IMR-90 (cell line): ENCODE results near the gene DPEP1. TPM values are rescaled to one million over a fixed set of nuclear protein-coding genes. Genes with fewer than 3 reads are reported as not detected.
"Not testable (repeated sequence)": the region's sequence is repeated elsewhere in the genome, so short reads cannot be mapped to it uniquely, and the experiment has no call there.

ENCODE experiments used
- ATAC-seq: fragments of 200-7000 bp; cut with Tn5 transposase; 2 replicates; pipeline ENCODE4 v1.9.1; 2020; ENCODE audit warnings: low read depth, mild to moderate bottlenecking, moderate library complexity
- BruUV-seq: library from RNA; stranded (reverse); fragments of 400-500 nt; replicated peaks from 2 replicates; lab custom pipeline; 2021; lab: Mats Ljungman, UMichigan
- CTCF ChIA-PET: fragments of 300-600 bp; formaldehyde crosslinking; extraction: SDS; loops from one replicate; lab custom pipeline; 2021; ENCODE audit warnings: antibody characterized with exemption; lab: Yijun Ruan, JAX
- POLR2A ChIA-PET: fragments of 300-600 bp; sonication (Branson Sonifier 250); formaldehyde crosslinking; loops from one replicate; lab custom pipeline; 2022; ENCODE audit warnings: antibody characterized with exemption; ENCODE audit not compliant: unreplicated experiment; lab: Charles Lee
- DNase-seq: peaks from one replicate; pipeline ENCODE4 v3.0.0; 2013
- H2AFZ ChIP-seq: replicated peaks from 2 replicates; pipeline ENCODE3; 2013; ENCODE audit warnings: low read length, mild to moderate bottlenecking; ENCODE audit not compliant: poor library complexity
- H2AK5ac ChIP-seq: 2 replicates; pipeline ENCODE4 v1.6.1; 2013; ENCODE audit warnings: low read depth, low read length, inconsistent platforms
- H2AK9ac ChIP-seq: replicated peaks from 2 replicates; pipeline ENCODE3; 2013; ENCODE audit warnings: mild to moderate bottlenecking, low read depth, low read length, moderate library complexity; ENCODE audit not compliant: poor library complexity
- H2BK120ac ChIP-seq: 2 replicates; pipeline ENCODE4 v1.6.1; 2013; ENCODE audit warnings: low read depth, low read length, inconsistent platforms
- H2BK15ac ChIP-seq: 3 replicates; pipeline ENCODE4 v1.6.1; 2013; ENCODE audit warnings: low read depth, low read length, inconsistent platforms
- H2BK20ac ChIP-seq: 2 replicates; pipeline ENCODE4 v1.6.1; 2013; ENCODE audit warnings: low read depth, mild to moderate bottlenecking, inconsistent platforms, low read length, moderate library complexity
- H2BK5ac ChIP-seq: 2 replicates; pipeline ENCODE4 v1.6.1; 2013; ENCODE audit warnings: mild to moderate bottlenecking, low read depth, low read length, inconsistent platforms; ENCODE audit not compliant: poor library complexity, severe bottlenecking
- H3K14ac ChIP-seq: replicated peaks from 2 replicates; pipeline ENCODE4 v1.6.1; 2013; ENCODE audit warnings: low read depth, low read length, inconsistent platforms
- H3K18ac ChIP-seq: 2 replicates; pipeline ENCODE4 v1.6.1; 2013; ENCODE audit warnings: low read depth, low read length, control low read depth
- H3K23ac ChIP-seq: 2 replicates; pipeline ENCODE4 v1.6.1; 2013; ENCODE audit warnings: low read depth, low read length, inconsistent platforms
- H3K27ac ChIP-seq: 2 replicates; pipeline ENCODE4 v1.5.1; 2013; ENCODE audit warnings: mild to moderate bottlenecking, control low read depth, low read length; ENCODE audit not compliant: insufficient read depth
- H3K27me3 ChIP-seq: 2 replicates; pipeline ENCODE4 v1.6.1; 2013; ENCODE audit warnings: low read length; ENCODE audit not compliant: control insufficient read depth, insufficient read depth
- H3K36me3 ChIP-seq: 2 replicates; pipeline ENCODE4 v1.6.1; 2013; ENCODE audit warnings: low read length, mixed read lengths; ENCODE audit not compliant: control insufficient read depth, insufficient read depth
- H3K4ac ChIP-seq: 2 replicates; pipeline ENCODE4 v1.6.1; 2013; ENCODE audit warnings: low read depth, low read length, inconsistent platforms
- H3K4me1 ChIP-seq: 2 replicates; pipeline ENCODE4 v1.6.1; 2013; ENCODE audit warnings: low read length, mixed read lengths; ENCODE audit not compliant: control insufficient read depth, insufficient read depth
- H3K4me2 ChIP-seq: 2 replicates; pipeline ENCODE4 v1.6.1; 2013; ENCODE audit warnings: low read depth, mild to moderate bottlenecking, control low read depth, low read length, moderate library complexity
- H3K4me3 ChIP-seq: 2 replicates; pipeline ENCODE4 v1.5.1; 2013; ENCODE audit warnings: low read depth, mild to moderate bottlenecking, control low read depth, low read length, moderate library complexity; ENCODE audit not compliant: insufficient read depth
- H3K56ac ChIP-seq: 2 replicates; pipeline ENCODE4 v1.6.1; 2013; ENCODE audit warnings: low read length, inconsistent platforms; ENCODE audit not compliant: insufficient read depth; ENCODE audit errors: extremely low read depth
- H3K79me1 ChIP-seq, 2 experiments: 2 replicates each; pipeline ENCODE4 v1.6.1; 2013; ENCODE audit warnings: low read length in 2 of 2, inconsistent platforms in 1 of 2, low read depth in 1 of 2
- H3K9ac ChIP-seq: 2 replicates; pipeline ENCODE4 v1.6.1; 2013; ENCODE audit warnings: low read depth, low read length, control low read depth
- H3K9me1 ChIP-seq: 2 replicates; pipeline ENCODE4 v1.6.1; 2013; ENCODE audit warnings: low read length, inconsistent platforms; ENCODE audit not compliant: insufficient read depth
- H3K9me3 ChIP-seq: 2 replicates; pipeline ENCODE4 v1.6.1; 2013; ENCODE audit warnings: low read length; ENCODE audit not compliant: control insufficient read depth, insufficient read depth
- H4K20me1 ChIP-seq: 2 replicates; pipeline ENCODE4 v1.6.1; 2013; ENCODE audit warnings: low read length, inconsistent platforms; ENCODE audit not compliant: insufficient read depth
- H4K5ac ChIP-seq: 2 replicates; pipeline ENCODE4 v1.6.1; 2013; ENCODE audit warnings: mild to moderate bottlenecking, low read depth, low read length, control low read depth
- H4K8ac ChIP-seq, 2 experiments: 2 replicates each; pipeline ENCODE4 v1.6.1; 2013; ENCODE audit warnings: low read depth in 2 of 2, low read length in 2 of 2, control low read depth in 1 of 2, inconsistent platforms in 1 of 2
- H4K91ac ChIP-seq: 2 replicates; pipeline ENCODE4 v1.6.1; 2013; ENCODE audit warnings: low read depth, low read length, inconsistent platforms; ENCODE audit not compliant: insufficient read depth
- WGBS, 2 experiments: methylation state at CpG; one replicate each; pipeline versions ENCODE4 v1.1.5 to v1.1.7; 2013; ENCODE audit warnings: missing lambda C conversion rate in 2 of 2; ENCODE audit not compliant: insufficient read length in 1 of 2; ENCODE audit errors: extremely low coverage in 2 of 2; 5-methylcytosine and 5-hydroxymethylcytosine counted together
- dilution Hi-C: fragments of 300-500 bp; cut with HindIII; formaldehyde crosslinking; loops from one replicate; pipeline ENCODE4 v1.14.3; 2018; ENCODE audit warnings: low sequenced_read_pairs; ENCODE audit not compliant: unreplicated experiment
- in situ Hi-C: fragments of 300-500 bp; cut with MboI; formaldehyde crosslinking; loops from 3 replicates; pipeline ENCODE4 v1.14.3; 2019; ENCODE audit warnings: low sequenced_read_pairs, inconsistent platforms, mixed read lengths
- intact Hi-C: fragments of 100-400 bp; cut with micrococcal nuclease; formaldehyde crosslinking; loops from 2 replicates; pipeline ENCODE4 v1.10.0; 2022
- polyA plus RNA-seq, 3 experiments: library from polyadenylated mRNA; depleted of rRNA; stranded (reverse); fragments of >200 nt; gene quantifications; 2 replicates each; pipeline ENCODE4 v1.2.3, GENCODE V29; 2012; ENCODE audit warnings: low replicate concordance in 1 of 3
- total RNA-seq: library from RNA; depleted of rRNA; stranded (reverse); fragments of >200 nt; gene quantifications from 2 replicates; pipeline ENCODE4 v1.2.3, GENCODE V29; 2012

Gene DPEP1
- total and polyA plus RNA-seq, 2 of the 4 experiments (the other 2 are of a cell fraction) = not detected

DNA sequence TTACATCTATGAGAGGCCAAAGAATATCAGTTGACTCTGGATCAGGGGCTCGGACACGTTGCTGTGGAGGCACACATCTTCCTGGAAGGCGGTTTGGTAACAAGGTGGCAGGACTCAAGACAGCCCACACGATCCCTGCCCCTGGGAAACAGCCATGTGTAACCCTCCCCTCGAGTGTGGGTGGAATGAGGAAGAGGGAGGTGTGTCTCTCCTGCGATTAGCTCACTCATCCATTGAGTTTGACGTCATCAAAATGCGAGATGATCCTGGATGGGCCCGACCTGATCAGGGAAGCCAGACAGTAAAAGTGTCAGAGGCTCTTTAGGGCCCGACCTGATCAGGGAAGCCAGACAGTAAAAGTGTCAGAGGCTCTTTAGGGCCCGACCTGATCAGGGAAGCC lies 50.8 kb downstream of the DPEP1 start:
- H2BK5ac ChIP-seq, H2AK9ac ChIP-seq, DNase-seq, H3K4me2 ChIP-seq, H4K5ac ChIP-seq, H3K4me3 ChIP-seq, H3K9me3 ChIP-seq, H2BK120ac ChIP-seq, BruUV-seq, dilution Hi-C loops, H3K4me1 ChIP-seq, H3K56ac ChIP-seq, H3K27ac ChIP-seq, H3K14ac ChIP-seq, H3K23ac ChIP-seq, CTCF ChIA-PET, H3K27me3 ChIP-seq, intact Hi-C loops, H3K9ac ChIP-seq, in situ Hi-C loops, ATAC-seq, H2AFZ ChIP-seq, H4K20me1 ChIP-seq, H2BK20ac ChIP-seq, H3K18ac ChIP-seq, H2BK15ac ChIP-seq, H4K91ac ChIP-seq, H2AK5ac ChIP-seq, H4K8ac ChIP-seq, H3K9me1 ChIP-seq, H3K4ac ChIP-seq: not testable (repeated sequence)
- no CpG with 5 or more reads among the region's 11 CpGs for WGBS, 2 experiments
- Histone ChIP-seq H3K36me3 (peaks cover 16% of the 10 kb centered on the region), H3K79me1 (peaks cover 4 to 17% of the 10 kb centered on the region in 2 experiments; a peak in 3 of 4 replicates)
- POLR2A ChIA-PET = interaction anchor here (0.6 kb wide), 1 partner anchor 89 kb away, joined by 3 read pairs; no protein-coding TSS in a partner anchor
